OCI-LY1 (cell line): Measurements from ENCODE around the gene LCE3D.

Experiments used
- H2AFZ ChIP-seq: fragments of 200-600 bp; sonication (generic), shearing (Covaris generic); 2 replicates; pipeline ENCODE4 v1.6.0; 2014; ENCODE audit warnings: antibody characterized with exemption, mild to moderate bottlenecking, low read length
- H3F3A ChIP-seq: fragments of 200-600 bp; sonication (generic), shearing (Covaris generic); 2 replicates; pipeline ENCODE4 v1.6.0; 2014; ENCODE audit warnings: mild to moderate bottlenecking, antibody characterized with exemption, low read length, moderate library complexity; ENCODE audit not compliant: insufficient read depth
- H3K27ac ChIP-seq: fragments of 200-600 bp; sonication (generic); 2 replicates; pipeline ENCODE4 v1.5.1; 2014; ENCODE audit warnings: low read length, mixed run types, mild to moderate bottlenecking, low read depth; ENCODE audit not compliant: poor library complexity, severe bottlenecking
- H3K27me3 ChIP-seq: fragments of 200-600 bp; sonication (generic); 2 replicates; pipeline ENCODE4 v1.6.0; 2014; ENCODE audit warnings: antibody characterized with exemption, mild to moderate bottlenecking, low read length, moderate library complexity; ENCODE audit not compliant: insufficient read depth
- H3K36me3 ChIP-seq: fragments of 200-600 bp; sonication (generic); 2 replicates; pipeline ENCODE4 v1.6.1; 2014; ENCODE audit warnings: mild to moderate bottlenecking, antibody characterized with exemption, low read length, moderate library complexity, mixed read lengths; ENCODE audit not compliant: insufficient read depth
- H3K4me1 ChIP-seq: fragments of 200-600 bp; sonication (generic); 2 replicates; pipeline ENCODE4 v1.5.1; 2014; ENCODE audit warnings: mild to moderate bottlenecking, low read length, moderate library complexity; ENCODE audit not compliant: insufficient read depth, severe bottlenecking
- H3K4me2 ChIP-seq: fragments of 200-600 bp; sonication (generic), shearing (Covaris generic); 2 replicates; pipeline ENCODE4 v1.6.1; 2014; ENCODE audit warnings: low read length
- H3K4me3 ChIP-seq: fragments of 200-600 bp; sonication (generic); 2 replicates; pipeline ENCODE4 v1.5.1; 2014; ENCODE audit warnings: low read length, low read depth, mild to moderate bottlenecking, mixed read lengths; ENCODE audit not compliant: poor library complexity, severe bottlenecking
- H3K79me2 ChIP-seq: fragments of 200-600 bp; shearing (Covaris generic); 2 replicates; pipeline ENCODE4 v1.6.1; 2016; ENCODE audit warnings: mixed run types, low read length, mixed read lengths; ENCODE audit not compliant: insufficient read depth
- H3K9ac ChIP-seq: fragments of 200-600 bp; sonication (generic), shearing (Covaris generic); 2 replicates; pipeline ENCODE4 v1.6.1; 2014; ENCODE audit warnings: mild to moderate bottlenecking, low read length, mixed read lengths
- H3K9me2 ChIP-seq: fragments of 200-600 bp; sonication (generic), shearing (Covaris generic); 2 replicates; pipeline ENCODE4 v1.6.1; 2014; ENCODE audit warnings: low read depth, mild to moderate bottlenecking, low read length, mixed read lengths
- H3K9me3 ChIP-seq: fragments of 200-600 bp; shearing (Covaris generic); 2 replicates; pipeline ENCODE4 v1.6.1; 2014; ENCODE audit warnings: low read length, mixed read lengths
- H4K20me1 ChIP-seq: fragments of 200-600 bp; sonication (generic), shearing (Covaris generic); 2 replicates; pipeline ENCODE4 v1.6.0; 2016; ENCODE audit warnings: mild to moderate bottlenecking, low read length; ENCODE audit not compliant: insufficient read depth
- EZH2 ChIP-seq: fragments of 200-600 bp; sonication (generic), shearing (Covaris generic); IDR thresholded peaks from 2 replicates; pipeline ENCODE4 v1.8.0; 2017; ENCODE audit warnings: borderline replicate concordance, mixed run types, mild to moderate bottlenecking, antibody characterized with exemption, low read length, moderate library complexity, mixed read lengths
- TF ChIP-seq, protein P1 (sequence below): fragments of 200-600 bp; sonication (generic), shearing (Covaris generic); IDR thresholded peaks from 2 replicates; pipeline ENCODE4 v1.5.1; 2017; ENCODE audit warnings: mild to moderate bottlenecking, antibody characterized with exemption, low read length, moderate library complexity, mixed read lengths

The LCE3D gene

GRCh38 chr1:152599934-152600333 lies 19.6 kb upstream of the LCE3D start, which contains the start of gene LCE3C:
Gene LCE3C (plus strand): TSS chr1:152600234. CDS start chr1:152600732, 498 bp downstream.
- no peak within 1 kb of the TSS for H3K27ac ChIP-seq
- no peaks in the 10 kb centered on the region for H3K36me3 ChIP-seq
- no peaks in the 10 kb centered on the region for H3K9me2 ChIP-seq
- no peaks in the 10 kb centered on the region for H3F3A ChIP-seq
- no peaks in the 10 kb centered on the region for H4K20me1 ChIP-seq
- H3K4me3 ChIP-seq, result no peak within 1 kb of the TSS
- H3K4me1 ChIP-seq, result no peaks in the 10 kb centered on the region
- no peak within 1 kb of the TSS for H2AFZ ChIP-seq
- H3K79me2 ChIP-seq, result no peaks in the 10 kb centered on the region
- TF ChIP-seq, protein P1, sequence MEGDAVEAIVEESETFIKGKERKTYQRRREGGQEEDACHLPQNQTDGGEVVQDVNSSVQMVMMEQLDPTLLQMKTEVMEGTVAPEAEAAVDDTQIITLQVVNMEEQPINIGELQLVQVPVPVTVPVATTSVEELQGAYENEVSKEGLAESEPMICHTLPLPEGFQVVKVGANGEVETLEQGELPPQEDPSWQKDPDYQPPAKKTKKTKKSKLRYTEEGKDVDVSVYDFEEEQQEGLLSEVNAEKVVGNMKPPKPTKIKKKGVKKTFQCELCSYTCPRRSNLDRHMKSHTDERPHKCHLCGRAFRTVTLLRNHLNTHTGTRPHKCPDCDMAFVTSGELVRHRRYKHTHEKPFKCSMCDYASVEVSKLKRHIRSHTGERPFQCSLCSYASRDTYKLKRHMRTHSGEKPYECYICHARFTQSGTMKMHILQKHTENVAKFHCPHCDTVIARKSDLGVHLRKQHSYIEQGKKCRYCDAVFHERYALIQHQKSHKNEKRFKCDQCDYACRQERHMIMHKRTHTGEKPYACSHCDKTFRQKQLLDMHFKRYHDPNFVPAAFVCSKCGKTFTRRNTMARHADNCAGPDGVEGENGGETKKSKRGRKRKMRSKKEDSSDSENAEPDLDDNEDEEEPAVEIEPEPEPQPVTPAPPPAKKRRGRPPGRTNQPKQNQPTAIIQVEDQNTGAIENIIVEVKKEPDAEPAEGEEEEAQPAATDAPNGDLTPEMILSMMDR, result no peak
- TF ChIP-seq EZH2, result no peak
- no peaks in the 10 kb centered on the region for H3K9me3 ChIP-seq
- no peaks in the 10 kb centered on the region for H3K27me3 ChIP-seq
- H3K9ac ChIP-seq, result no peak within 1 kb of the TSS
- no peak within 1 kb of the TSS for H3K4me2 ChIP-seq

GRCh38 chr1:152596986-152597385 lies 16.7 kb upstream of the LCE3D start:
- Histone ChIP-seq H3K27ac (no peak overlapping the region), H3K27me3 (no peaks in the 10 kb centered on the region), H3K36me3 (no peaks in the 10 kb centered on the region), H3K9me3 (no peaks in the 10 kb centered on the region), H3F3A (no peaks in the 10 kb centered on the region), H3K4me3 (no peak overlapping the region), H3K9ac (no peak overlapping the region), H4K20me1 (no peaks in the 10 kb centered on the region), H2AFZ (no peak overlapping the region), H3K79me2 (no peaks in the 10 kb centered on the region), H3K9me2 (no peaks in the 10 kb centered on the region), H3K4me2 (no peak overlapping the region), H3K4me1 (no peaks in the 10 kb centered on the region)
- TF ChIP-seq, protein P1, result no peak
- no peak for TF ChIP-seq EZH2

DNA sequence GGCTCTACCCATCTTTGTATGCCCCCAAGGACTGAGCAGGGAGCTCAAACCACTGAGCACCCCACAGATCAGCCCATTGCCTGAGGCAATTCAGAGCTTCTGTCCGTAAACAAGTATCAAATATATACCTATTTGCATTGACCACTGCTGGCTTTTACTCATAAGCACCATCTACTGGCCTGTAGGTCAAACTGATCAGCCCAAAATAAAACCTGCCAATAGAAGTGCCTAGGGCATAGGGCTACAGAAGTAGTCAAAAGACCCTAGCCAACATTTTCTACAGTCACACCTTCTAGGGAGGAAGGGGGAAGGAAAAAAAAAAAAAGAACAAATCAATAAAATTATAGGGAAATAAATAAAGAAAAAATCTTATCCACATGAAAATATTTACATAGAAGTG lies 5.3 kb upstream of the LCE3D start:
- Histone ChIP-seq H2AFZ (no peak overlapping the region), H3K9me3 (no peaks in the 10 kb centered on the region), H3K79me2 (no peaks in the 10 kb centered on the region), H3K27ac (no peak overlapping the region), H3K4me2 (no peak overlapping the region), H3K27me3 (no peaks in the 10 kb centered on the region), H3K4me1 (no peaks in the 10 kb centered on the region), H3K4me3 (no peak overlapping the region), H3K9me2 (no peaks in the 10 kb centered on the region), H3K9ac (no peak overlapping the region), H4K20me1 (no peaks in the 10 kb centered on the region), H3F3A (no peaks in the 10 kb centered on the region), H3K36me3 (no peaks in the 10 kb centered on the region)
- TF ChIP-seq EZH2, result no peak
- TF ChIP-seq, protein P1, result no peak
